Endothelial cell (in vitro differentiated cells): Measurements from ENCODE around the gene FUNDC2. TPM values are rescaled to one million over a fixed set of nuclear protein-coding genes. Genes with fewer than 3 reads are reported as not detected.

ENCODE experiments used
- DNase-seq: peaks from one replicate; pipeline ENCODE4 v3.0.0; 2021; ENCODE audit warnings: low spot score
- H3K27ac Mint-ChIP-seq: one replicate; pipeline ENCODE4 v1.8.0; 2021; ENCODE audit warnings: mixed read lengths, inconsistent platforms; ENCODE audit not compliant: unreplicated experiment
- H3K27me3 Mint-ChIP-seq: one replicate; pipeline ENCODE4 v1.8.0; 2021; ENCODE audit warnings: mild to moderate bottlenecking, moderate library complexity, mixed read lengths, inconsistent platforms; ENCODE audit not compliant: unreplicated experiment
- H3K36me3 Mint-ChIP-seq: one replicate; pipeline ENCODE4 v1.8.0; 2021; ENCODE audit warnings: mild to moderate bottlenecking, low read depth, mixed read lengths, inconsistent platforms; ENCODE audit not compliant: unreplicated experiment
- H3K4me1 Mint-ChIP-seq: one replicate; pipeline ENCODE4 v1.8.0; 2021; ENCODE audit warnings: mild to moderate bottlenecking, mixed read lengths, inconsistent platforms; ENCODE audit not compliant: unreplicated experiment
- H3K4me3 Mint-ChIP-seq: one replicate; pipeline ENCODE4 v1.8.0; 2021; ENCODE audit warnings: mild to moderate bottlenecking, mixed read lengths, inconsistent platforms; ENCODE audit not compliant: unreplicated experiment
- H3K9me3 Mint-ChIP-seq: one replicate; pipeline ENCODE4 v1.8.0; 2021; ENCODE audit warnings: mixed read lengths, inconsistent platforms; ENCODE audit not compliant: unreplicated experiment
- total RNA-seq: library from RNA; stranded (reverse); fragmentation: NEBNext Ultra II Directional; extraction: Animal tissue kit (Norgen Biotek cat#: 25700); gene quantifications from one replicate; pipeline ENCODE4 v1.2.1, GENCODE V29; 2021; ENCODE audit not compliant: unreplicated experiment
- TF ChIP-seq, protein P1 (sequence below): fragments of 200-600 bp; sonication (generic); IDR thresholded peaks from one replicate; pipeline ENCODE4 v1.5.0; 2021; ENCODE audit warnings: antibody characterized with exemption; ENCODE audit not compliant: unreplicated experiment

FUNDC2 gene
- total RNA-seq, 1 donor from 2014 or later: 54.5 TPM

DNA sequence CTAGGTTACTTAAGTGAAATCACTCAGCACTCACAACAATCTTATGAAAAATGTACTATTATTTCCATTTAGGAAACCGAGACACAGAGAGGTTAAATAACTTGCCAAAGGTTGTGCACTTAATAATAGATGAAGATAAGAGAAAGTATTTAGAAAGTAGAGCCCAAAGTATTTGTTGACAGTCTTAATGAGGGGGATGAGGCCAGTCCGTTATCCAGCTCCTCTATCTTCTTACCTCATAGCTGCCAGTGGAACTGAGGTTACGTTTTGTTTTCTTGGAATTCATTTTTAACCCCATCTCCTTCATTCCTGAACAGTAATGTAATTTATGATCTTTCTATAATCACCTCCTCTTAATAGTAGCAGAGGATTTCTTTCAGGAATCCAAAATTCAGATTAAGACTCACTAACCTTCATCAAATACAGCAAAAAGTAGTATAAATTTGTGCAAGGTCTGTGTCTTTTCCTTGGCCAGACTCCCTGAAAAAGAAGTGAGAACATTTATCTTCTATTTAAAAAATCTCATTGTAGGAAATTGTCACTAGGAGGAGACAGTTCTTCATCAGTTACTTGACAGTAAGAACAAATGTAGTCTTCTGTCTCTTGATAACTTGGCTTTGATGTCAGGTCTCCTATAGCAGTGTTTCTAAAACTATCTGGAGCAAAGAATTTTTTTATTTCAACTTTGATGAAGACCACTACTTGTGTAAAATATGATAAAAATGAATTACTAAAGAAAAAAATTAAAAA lies 39.6 kb upstream of the FUNDC2 start:
- H3K27me3 Mint-ChIP-seq: no peaks in the 10 kb centered on the region

DNA sequence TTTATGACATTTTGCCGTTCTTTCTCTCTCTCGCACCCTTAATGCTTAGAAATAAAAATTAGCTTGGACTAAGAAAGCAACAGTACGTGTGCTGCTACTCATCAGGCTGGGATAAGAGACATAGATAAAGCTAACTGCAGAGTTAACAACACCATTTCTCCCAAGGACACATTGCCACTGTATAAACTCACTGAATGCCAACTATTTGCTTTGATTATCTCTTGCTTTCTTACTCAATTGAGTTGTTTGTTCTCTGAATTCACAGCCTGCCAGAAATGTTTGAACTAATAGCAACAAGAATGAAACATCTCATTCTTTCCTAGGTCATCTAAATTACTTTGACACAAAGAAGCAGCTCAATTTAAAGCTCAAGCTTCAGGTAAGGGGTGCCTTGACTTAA lies 38.7 kb upstream of the FUNDC2 start:
- no peaks in the 10 kb centered on the region for H3K27me3 Mint-ChIP-seq
- no peaks in the 10 kb centered on the region for H3K36me3 Mint-ChIP-seq
- no peaks in the 10 kb centered on the region for H3K4me1 Mint-ChIP-seq
- TF ChIP-seq, protein P1, sequence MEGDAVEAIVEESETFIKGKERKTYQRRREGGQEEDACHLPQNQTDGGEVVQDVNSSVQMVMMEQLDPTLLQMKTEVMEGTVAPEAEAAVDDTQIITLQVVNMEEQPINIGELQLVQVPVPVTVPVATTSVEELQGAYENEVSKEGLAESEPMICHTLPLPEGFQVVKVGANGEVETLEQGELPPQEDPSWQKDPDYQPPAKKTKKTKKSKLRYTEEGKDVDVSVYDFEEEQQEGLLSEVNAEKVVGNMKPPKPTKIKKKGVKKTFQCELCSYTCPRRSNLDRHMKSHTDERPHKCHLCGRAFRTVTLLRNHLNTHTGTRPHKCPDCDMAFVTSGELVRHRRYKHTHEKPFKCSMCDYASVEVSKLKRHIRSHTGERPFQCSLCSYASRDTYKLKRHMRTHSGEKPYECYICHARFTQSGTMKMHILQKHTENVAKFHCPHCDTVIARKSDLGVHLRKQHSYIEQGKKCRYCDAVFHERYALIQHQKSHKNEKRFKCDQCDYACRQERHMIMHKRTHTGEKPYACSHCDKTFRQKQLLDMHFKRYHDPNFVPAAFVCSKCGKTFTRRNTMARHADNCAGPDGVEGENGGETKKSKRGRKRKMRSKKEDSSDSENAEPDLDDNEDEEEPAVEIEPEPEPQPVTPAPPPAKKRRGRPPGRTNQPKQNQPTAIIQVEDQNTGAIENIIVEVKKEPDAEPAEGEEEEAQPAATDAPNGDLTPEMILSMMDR: no peak
- no peaks in the 10 kb centered on the region for H3K9me3 Mint-ChIP-seq
- DNase-seq: no peak
- no peak overlapping the region for H3K4me3 Mint-ChIP-seq
- no peak overlapping the region for H3K27ac Mint-ChIP-seq

More for the DNA sequence above, 39.6 kb upstream of the FUNDC2 start:
- Mint-ChIP-seq H3K27ac (no peak overlapping the region), H3K36me3 (no peaks in the 10 kb centered on the region), H3K9me3 (no peaks in the 10 kb centered on the region), H3K4me1 (no peaks in the 10 kb centered on the region), H3K4me3 (no peak overlapping the region)
- TF ChIP-seq, protein P1: no peak
- DNase-seq: no peak

DNA sequence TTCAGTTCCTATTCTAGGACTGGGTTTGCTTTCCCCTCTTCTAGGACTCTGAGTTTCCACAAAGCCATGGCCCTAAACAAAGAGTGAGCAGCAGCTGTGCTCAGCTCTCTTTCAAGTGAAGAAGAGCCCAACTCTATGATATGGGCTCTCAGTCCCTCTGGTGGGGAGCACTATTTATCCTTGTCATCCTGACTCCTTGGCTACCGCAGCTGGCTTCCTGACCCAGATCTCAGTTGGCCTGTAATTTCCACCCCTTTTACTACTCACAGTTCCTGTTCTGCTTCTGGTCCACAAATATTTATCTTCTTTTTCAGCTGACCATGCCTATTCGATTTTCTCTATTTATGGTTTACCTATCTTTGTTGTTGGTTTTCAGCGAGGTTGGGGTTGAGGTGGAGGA lies 37.9 kb upstream of the FUNDC2 start:
- no peak overlapping the region for H3K27ac Mint-ChIP-seq
- TF ChIP-seq, protein P1: no peak
- no peaks in the 10 kb centered on the region for H3K36me3 Mint-ChIP-seq
- H3K9me3 Mint-ChIP-seq: no peaks in the 10 kb centered on the region
- DNase-seq: no peak
- no peaks in the 10 kb centered on the region for H3K27me3 Mint-ChIP-seq
- H3K4me3 Mint-ChIP-seq: no peak overlapping the region
- H3K4me1 Mint-ChIP-seq: no peaks in the 10 kb centered on the region

DNA sequence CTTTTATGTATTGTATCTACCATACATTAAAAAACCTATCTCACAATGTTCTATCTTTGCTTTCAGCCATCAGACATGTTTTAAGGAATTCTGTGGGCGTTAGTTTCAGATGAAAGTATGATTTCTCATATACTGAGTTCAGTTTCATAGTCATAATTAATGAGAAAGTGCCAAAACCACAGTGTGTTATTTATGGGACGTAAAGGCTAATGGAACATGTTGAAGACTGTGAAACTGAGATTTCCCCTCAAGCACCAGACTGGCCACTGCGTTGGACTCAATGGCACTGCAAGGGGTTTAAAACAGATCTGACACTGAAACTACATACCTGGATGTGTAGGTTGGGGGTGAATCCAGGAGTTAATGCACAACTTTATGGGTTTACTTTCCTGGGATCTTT lies 36.1 kb upstream of the FUNDC2 start:
- TF ChIP-seq, protein P1: no peak
- DNase-seq: no peak
- Mint-ChIP-seq H3K9me3 (no peaks in the 10 kb centered on the region), H3K27ac (no peak overlapping the region), H3K36me3 (no peaks in the 10 kb centered on the region), H3K4me1 (no peaks in the 10 kb centered on the region), H3K4me3 (no peak overlapping the region), H3K27me3 (no peaks in the 10 kb centered on the region)

DNA sequence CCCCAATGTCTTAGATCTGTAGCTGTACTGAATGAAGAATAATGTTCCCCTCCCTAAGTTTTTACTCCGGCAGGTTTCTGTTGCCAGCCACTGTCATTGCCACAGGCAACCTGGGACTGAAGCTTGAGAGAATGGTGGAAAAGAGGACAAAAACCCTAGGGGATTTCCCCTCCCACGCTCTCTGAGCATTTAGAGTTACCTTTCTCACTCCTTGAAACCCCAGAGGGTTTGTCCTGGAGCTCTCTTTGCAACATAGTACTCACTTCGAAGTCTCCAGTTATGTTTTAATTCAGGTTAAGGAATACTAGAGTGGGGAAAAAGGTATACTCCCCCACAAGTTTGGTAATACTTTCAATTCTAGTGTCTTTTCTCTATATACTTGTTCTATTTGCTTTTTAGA lies 35.6 kb upstream of the FUNDC2 start:
- DNase-seq: no peak
- TF ChIP-seq, protein P1: no peak
- no peaks in the 10 kb centered on the region for H3K27me3 Mint-ChIP-seq
- H3K4me3 Mint-ChIP-seq: no peak overlapping the region
- H3K4me1 Mint-ChIP-seq: no peaks in the 10 kb centered on the region
- no peak overlapping the region for H3K27ac Mint-ChIP-seq
- no peaks in the 10 kb centered on the region for H3K36me3 Mint-ChIP-seq
- H3K9me3 Mint-ChIP-seq: no peaks in the 10 kb centered on the region
